ENCODE data around the gene LRRC17. TPM values are rescaled to one million over a fixed set of nuclear protein-coding genes. Genes with fewer than 3 reads are reported as not detected.

The LRRC17 gene, protein sequence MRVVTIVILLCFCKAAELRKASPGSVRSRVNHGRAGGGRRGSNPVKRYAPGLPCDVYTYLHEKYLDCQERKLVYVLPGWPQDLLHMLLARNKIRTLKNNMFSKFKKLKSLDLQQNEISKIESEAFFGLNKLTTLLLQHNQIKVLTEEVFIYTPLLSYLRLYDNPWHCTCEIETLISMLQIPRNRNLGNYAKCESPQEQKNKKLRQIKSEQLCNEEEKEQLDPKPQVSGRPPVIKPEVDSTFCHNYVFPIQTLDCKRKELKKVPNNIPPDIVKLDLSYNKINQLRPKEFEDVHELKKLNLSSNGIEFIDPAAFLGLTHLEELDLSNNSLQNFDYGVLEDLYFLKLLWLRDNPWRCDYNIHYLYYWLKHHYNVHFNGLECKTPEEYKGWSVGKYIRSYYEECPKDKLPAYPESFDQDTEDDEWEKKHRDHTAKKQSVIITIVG
- 38.0 TPM for total RNA-seq

GRCh38 chr7:102912742-102913141, at the start of gene LRRC17:
LRRC17 (plus strand) TSS chr7:102913000; CDS start chr7:102933914, 20,914 bp downstream.
- peak; percentile 97 for DNase-seq

- DNase-seq, result no peak
Measured at GRCh38 chr7:102864958-102865357, 47.8 kb upstream of the LRRC17 start.

DNA sequence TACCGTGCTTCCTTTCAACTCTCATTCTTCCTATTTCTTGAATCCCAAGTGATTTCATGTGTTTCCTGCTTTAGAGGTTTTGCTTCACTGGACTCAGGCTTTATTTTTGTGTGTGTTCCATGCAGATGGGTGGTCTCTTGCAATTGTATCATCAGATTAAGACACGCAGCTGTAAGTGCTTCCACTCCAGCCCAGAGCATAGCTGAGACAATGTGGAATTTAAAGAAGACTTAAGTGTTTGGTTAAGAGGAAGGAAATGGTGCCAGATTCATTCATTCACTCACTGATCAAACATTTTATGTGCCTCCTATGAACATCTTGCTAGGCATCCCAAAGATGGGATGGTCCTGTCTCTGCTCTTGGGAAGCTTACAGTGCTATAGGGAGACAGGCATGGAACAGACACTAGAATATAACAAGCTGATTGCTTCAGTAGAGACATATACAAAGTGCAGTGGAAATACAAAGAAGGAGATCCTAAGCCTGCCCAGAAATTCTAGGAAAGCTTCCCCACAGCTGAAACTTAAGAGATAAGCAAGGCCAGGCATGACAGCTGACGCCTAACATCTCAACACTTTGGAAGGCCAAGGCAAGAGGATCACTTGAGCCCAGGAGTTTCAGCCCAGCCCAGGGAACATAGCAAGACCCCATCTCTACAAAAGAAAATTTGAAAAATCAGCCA, 46.1 kb upstream of the LRRC17 start:
- DNase-seq, result peak; percentile 81

DNA sequence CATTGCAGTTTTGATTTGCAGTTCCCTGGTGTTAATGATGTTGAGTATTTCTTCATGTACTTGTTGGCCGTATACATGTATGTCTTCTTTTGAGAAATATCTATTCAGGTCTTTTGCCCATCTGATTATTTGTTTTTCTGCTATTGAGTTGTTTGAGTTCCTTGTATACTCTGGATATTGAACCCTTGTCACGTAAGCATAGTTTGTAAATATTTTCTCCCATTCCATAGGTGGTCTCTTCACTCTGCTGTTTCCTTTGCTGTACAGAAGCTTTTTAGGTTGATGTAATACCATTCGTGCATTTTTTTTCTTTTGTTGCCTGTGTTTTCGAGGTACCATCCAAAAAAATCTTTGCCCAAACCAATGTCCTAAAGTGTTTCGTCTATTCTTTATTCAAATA, 43.6 kb upstream of the LRRC17 start:
- DNase-seq, result no peak

DNA sequence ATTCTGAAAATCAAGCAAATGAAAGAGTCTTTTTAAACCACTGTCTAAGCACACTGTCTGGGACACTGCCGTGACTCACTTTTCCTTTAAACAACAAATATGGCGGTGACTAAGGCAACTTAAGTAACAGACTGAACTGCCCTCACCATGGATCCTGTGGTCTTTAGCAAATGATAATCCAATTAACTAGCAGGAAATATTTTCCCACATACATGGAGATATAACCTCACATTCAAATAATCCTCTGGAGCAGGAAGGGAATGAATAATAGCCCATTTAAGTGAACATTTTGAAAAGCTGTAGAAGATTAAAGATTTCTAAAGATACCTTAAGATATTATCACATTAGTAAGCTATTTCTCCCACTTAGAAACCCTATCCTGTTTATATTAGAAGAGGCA, 40.3 kb upstream of the LRRC17 start:
- DNase-seq, result no peak

GRCh38 chr7:102873470-102874165, 39.2 kb upstream of the LRRC17 start:
- no peak for DNase-seq

DNA sequence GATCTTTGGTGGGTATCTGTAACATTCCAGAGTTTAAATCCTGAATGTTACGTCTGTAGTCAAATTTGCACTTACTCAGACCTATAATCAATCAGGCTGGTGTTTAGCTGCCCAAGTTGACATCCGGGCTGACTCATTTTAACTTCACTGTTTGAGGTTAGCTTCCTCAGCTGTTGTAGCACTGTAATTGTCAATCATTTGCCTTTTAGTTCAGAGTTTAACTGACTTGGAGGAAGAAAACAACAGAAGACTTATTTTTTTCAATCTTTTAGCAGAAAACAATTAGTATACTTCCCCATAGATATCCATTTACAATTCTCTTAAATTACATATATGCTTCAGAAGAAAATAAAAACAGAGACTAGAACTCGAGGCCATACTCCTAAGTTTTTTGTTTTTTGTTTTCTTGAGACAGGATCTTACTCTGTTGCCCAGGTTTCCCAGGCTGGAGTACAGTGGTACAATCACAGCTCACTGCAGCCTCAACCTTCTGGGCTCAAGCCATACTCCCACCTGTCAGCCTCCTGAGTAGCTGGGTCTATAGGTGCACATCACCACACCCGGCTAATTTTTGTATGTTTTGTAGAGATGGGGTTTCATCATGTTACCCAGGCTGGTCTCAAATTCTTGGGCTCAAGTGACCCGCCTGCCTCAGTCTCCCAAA, 38.5 kb upstream of the LRRC17 start:
- no peak for DNase-seq

- DNase-seq, result no peak
Measured at GRCh38 chr7:102874966-102875365, 37.8 kb upstream of the LRRC17 start.

GRCh38 chr7:102875700-102876295, 37.0 kb upstream of the LRRC17 start:
- DNase-seq, result no peak

DNA sequence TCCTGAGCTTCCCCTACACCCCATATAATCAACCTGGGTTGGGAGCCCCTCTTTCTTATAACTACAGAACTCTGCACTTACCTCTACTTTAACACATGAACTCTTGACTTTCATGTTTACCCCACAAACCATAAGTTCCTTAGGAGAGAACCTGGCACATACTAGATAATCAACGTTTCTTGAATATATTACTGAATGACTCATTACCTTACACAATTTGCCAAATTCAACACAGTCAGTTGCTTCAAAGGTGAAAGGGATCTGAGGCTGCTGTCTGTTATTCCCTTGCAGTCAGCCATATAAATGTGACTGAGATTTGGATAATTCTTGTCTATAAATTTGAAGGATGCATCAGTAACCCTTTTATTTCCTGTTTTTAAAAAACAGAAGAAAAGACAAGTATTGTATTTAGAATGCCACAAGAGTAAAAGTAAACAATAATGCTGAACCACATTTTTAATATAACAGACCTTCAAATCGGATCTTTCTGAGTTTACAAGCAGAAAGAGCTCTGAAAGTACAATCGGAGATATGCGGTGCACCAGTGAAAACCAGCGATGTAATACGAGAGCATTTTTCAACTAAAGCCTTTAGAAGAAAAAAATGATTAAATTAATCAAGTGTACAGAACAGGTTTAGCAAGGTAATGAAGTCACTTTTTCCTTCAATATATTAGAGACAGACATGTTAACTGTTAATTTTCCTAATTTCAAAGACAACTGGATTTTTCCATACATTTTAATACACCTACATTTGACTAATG, 29.5 kb upstream of the LRRC17 start:
- DNase-seq, result no peak

- no peak for DNase-seq
Measured at GRCh38 chr7:102888561-102889233, 24.1 kb upstream of the LRRC17 start.

DNA sequence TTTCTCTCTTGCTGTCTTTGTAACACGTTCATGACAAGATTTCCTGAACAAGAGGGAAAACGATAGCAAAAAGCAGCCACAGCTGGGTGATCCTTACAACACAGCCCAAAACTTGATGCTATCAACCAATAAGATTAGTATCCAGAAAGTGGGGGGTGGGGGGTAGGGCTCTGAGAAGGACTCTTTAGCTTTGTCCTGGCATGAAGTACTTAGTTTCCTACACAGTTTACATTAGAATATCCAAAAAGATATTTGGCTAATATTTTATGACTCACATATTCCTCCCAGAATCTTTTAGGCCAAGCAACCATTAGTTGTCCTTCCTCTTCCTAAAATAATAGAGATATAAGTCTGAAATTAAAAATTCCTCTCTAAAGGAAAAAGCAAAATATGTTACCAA, 22.9 kb upstream of the LRRC17 start:
- DNase-seq, result no peak

- peak; percentile 46 for DNase-seq
Measured at GRCh38 chr7:102890292-102890970, 22.4 kb upstream of the LRRC17 start.

DNA sequence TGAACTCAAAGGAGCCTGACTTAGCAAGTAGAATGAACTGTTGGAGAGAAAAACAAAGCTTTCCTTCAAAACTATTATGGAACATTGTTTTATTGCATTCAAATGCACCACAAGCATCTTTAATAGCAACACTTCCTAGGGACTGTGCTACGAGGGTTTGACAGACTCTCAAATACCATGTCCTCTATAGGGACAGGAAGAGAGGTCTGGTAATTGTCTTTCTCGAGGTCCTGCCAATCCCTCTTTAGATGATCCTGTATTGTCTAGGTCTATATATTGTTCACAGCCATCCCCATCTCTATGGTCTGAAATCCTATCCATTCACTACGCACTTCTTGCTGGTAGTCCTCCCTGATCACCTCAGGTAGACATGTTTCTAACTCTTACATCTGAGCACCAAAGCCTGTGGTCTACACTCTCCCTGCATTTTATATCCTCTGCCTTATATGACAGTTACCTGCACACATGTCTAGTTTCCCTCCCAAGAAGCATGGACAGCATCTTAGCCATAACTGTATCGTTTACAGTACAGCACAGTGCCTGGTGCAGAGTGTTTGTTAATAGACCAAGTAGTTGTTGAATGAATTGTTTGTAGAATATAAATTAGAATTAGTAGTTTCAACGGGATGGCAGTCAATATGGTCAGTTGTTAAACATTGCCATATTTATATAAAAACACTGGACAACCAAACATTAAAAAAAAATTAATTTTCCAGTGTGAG, 21.7 kb upstream of the LRRC17 start:
- no peak for DNase-seq

DNA sequence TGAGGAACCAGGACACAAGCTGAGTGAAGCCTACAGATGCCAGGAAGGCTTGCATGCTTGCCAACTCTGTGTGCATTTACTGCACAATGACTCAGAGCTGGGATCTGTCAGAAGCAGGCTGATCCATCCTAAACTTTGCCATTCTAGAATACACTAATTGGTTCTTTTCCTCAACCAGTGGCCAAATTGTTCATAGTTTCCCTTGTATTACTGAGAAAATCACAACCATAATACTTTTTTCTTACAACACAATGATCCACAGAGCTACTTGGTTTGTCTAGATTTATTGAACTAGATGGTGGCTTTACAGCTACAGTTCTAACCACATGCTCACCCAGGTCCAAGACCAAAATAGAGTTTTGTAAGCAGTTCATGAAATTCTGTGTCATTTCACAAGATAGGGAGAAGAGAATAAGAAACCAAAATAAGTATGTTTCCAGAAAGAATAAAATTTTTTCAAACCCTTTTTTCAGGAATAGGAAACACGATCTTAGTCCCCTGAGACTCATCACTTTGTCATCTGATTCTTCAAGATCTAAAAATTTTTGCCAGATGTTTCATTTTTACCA, 21.0 kb upstream of the LRRC17 start:
- peak; percentile 77 for DNase-seq

- DNase-seq, result no peak
Measured at GRCh38 chr7:102892631-102893278, 20.0 kb upstream of the LRRC17 start.

DNA sequence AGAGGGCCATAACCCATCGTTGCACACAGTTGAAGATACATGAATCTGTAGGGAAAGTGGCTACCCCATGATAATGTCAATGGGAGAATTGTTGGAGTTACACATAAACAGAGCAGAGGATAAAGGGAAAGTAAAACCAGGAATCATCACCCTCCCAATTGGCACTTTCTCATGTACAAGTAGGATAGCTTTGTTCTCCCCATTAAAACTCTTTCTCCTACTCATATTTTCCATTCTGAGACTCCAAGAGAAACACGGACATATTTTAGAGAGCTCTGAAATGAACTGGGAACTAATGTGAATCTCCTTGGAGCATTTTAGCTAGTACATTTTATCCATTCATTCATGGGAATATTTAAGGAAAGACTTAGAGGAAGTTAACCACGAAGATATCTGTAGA, 17.2 kb upstream of the LRRC17 start:
- DNase-seq, result peak; percentile 18

GRCh38 chr7:102896585-102896984, 16.2 kb upstream of the LRRC17 start:
- no peak for DNase-seq

Measured in tongue (tissue), 2 donors.